K562 (cell line): ENCODE results near the gene CAPZA1. TPM values are rescaled to one million over a fixed set of nuclear protein-coding genes. Genes with fewer than 3 reads are reported as not detected.

Experiments
- CLOCK ChIP-seq: fragments of 250-450 bp; sonication (Bioruptor Pico); IDR thresholded peaks from 2 replicates; pipeline ENCODE4 v1.4.0; 2020; ENCODE audit warnings: mild to moderate bottlenecking, moderate library complexity, borderline replicate concordance
- EZH2 ChIP-seq: IDR thresholded peaks from 2 replicates; pipeline ENCODE4 v1.6.1; 2012; ENCODE audit warnings: low read depth, mild to moderate bottlenecking, inconsistent platforms, low read length, borderline replicate concordance
- GABPB1 ChIP-seq: sonication (generic); formaldehyde crosslinking; IDR thresholded peaks from 2 replicates; pipeline ENCODE4 v1.8.0; 2022; ENCODE audit warnings: mild to moderate bottlenecking, missing genetic modification reagents
- KDM2B ChIP-seq: fragments of 250-450 bp; sonication (Bioruptor Pico); IDR thresholded peaks from 2 replicates; pipeline ENCODE4 v1.8.0; 2021; ENCODE audit warnings: mild to moderate bottlenecking, moderate library complexity
- KHSRP ChIP-seq: fragments of 450-650 bp; IDR thresholded peaks from 2 replicates; pipeline ENCODE4 v1.6.1; 2017
- MYBL2 ChIP-seq, 2 experiments: fragments of 450-650 bp in 1 of 2; sonication (generic) in 1 of 2; formaldehyde crosslinking in 1 of 2; IDR thresholded peaks; 2 replicates each; pipeline versions ENCODE4 v1.6.1 to v1.8.1; 2017 to 2022; ENCODE audit warnings: borderline replicate concordance in 1 of 2, inconsistent platforms in 1 of 2, low read depth in 1 of 2, mild to moderate bottlenecking in 1 of 2, missing genetic modification reagents in 1 of 2, moderate library complexity in 1 of 2
- NONO ChIP-seq, 2 experiments: fragments of 200-400 bp in 1 of 2; fragments of 450-650 bp in 1 of 2; formaldehyde crosslinking in 1 of 2; IDR thresholded peaks; 2 replicates each; pipeline ENCODE4 v1.6.1; 2017; ENCODE audit warnings: low read depth in 2 of 2, mild to moderate bottlenecking in 2 of 2, moderate library complexity in 2 of 2, low read length in 1 of 2
- RUNX1 ChIP-seq: sonication (generic); IDR thresholded peaks from 2 replicates; pipeline ENCODE4 v1.6.1; 2016; ENCODE audit warnings: antibody characterized with exemption, low read depth
- ZFP1 ChIP-seq: fragments of 450-650 bp; formaldehyde crosslinking; IDR thresholded peaks from 2 replicates; pipeline ENCODE4 v1.4.0; 2020; ENCODE audit warnings: mild to moderate bottlenecking, mixed read lengths
- ZKSCAN3 ChIP-seq: fragments of 250-450 bp; sonication (Bioruptor Pico); IDR thresholded peaks from 2 replicates; pipeline ENCODE4 v1.4.0; 2020
- ZNF133 ChIP-seq: fragments of 250-450 bp; sonication (Bioruptor Pico); IDR thresholded peaks from 2 replicates; pipeline ENCODE4 v1.4.0; 2020; ENCODE audit warnings: mild to moderate bottlenecking
- ZNF318 ChIP-seq, 2 experiments: fragments of 450-650 bp; IDR thresholded peaks; 2 replicates each; pipeline ENCODE4 v1.6.1; 2016; ENCODE audit warnings: mild to moderate bottlenecking in 2 of 2, borderline replicate concordance in 1 of 2, low read depth in 1 of 2, moderate library complexity in 1 of 2
- ZNF778 ChIP-seq: fragments of 450-650 bp; formaldehyde crosslinking; IDR thresholded peaks from 2 replicates; pipeline ENCODE4 v1.4.0; 2020; ENCODE audit warnings: mild to moderate bottlenecking, moderate library complexity
- polyA plus RNA-seq, 8 experiments: library from polyadenylated mRNA; depleted of rRNA in 4 of 8; stranded (reverse) in 5 of 8; unstranded in 3 of 8; fragments of >200 nt; fragmentation: Nextera tagmentation in 2 of 8; fragmentation: Illumina TruSeq in 1 of 8; extraction: Ambion mirVana in 2 of 8; extraction: Trizol in 1 of 8; gene quantifications; 2 replicates each; pipeline versions ENCODE4 v1.2.1 to v1.2.3, GENCODE V29; 2011 to 2014; ENCODE audit warnings: inconsistent platforms in 1 of 8, missing spikeins in 1 of 8
- total RNA-seq, 7 experiments: library from RNA; depleted of rRNA in 6 of 7; stranded (reverse); fragments of >200 nt in 6 of 7; fragmentation: Illumina TruSeq in 2 of 7; extraction: Trizol in 2 of 7; gene quantifications; 2 replicates each; pipeline versions ENCODE4 v1.2.1 to v1.2.3, GENCODE V29; 2011 to 2021; ENCODE audit warnings: low replicate concordance in 1 of 7
- TF ChIP-seq, protein P1 (sequence below): fragments of 450-650 bp; IDR thresholded peaks from 2 replicates; pipeline ENCODE4 v1.6.1; 2016

Gene CAPZA1
- total and polyA plus RNA-seq, 9 of the 15 experiments (the other 6 are each of a cell fraction or from before 2014, with no cell fraction given): 237 to 1,020 (median 306) TPM

DNA sequence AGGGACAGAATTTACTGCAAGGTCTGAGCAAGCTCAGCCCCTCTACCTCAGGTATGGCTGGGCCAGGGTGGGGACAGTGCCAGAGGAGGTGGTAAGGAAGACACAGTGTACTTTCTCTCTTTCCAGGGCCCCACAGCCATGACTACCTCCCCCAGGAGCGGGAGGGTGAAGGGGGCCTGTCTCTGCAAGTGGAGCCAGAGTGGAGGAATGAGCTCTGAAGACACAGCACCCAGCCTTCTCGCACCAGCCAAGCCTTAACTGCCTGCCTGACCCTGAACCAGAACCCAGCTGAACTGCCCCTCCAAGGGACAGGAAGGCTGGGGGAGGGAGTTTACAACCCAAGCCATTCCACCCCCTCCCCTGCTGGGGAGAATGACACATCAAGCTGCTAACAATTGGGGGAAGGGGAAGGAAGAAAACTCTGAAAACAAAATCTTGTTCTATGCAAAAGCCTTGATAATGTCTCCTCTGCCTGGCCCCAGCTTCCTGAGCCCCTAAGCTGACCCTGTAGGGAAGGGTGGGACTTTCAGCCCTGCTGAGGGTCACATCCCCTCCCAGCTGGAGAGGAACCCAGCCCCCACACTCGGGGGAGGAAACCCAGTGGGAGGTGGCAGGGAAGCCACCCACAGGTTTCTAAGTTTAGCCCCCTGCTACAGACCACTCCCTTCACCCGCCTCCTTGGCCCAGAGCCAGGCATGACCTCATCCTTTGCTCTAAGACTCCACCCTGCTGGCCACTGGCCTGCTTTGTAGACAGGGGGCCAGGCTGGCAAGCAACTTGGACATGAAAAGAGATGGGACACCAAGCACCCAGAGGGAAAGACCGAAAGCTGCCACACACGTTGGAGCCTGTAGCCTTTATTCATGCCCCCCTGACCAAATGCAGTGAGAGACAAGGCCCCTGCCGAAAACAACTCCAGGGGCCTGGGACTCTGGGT is 80.9 kb downstream of the CAPZA1 start (continued):
- TF ChIP-seq ZNF318 (IDR thresholded peaks at IDR 0.05; ENCODE audit: borderline replicate concordance in 1 of 2, low read depth in 1 of 2) (peak in 1 of 2 experiments; percentile 95; a peak in 2 of 4 replicates), MYBL2 (IDR thresholded peaks at IDR 0.05; ENCODE audit: low read depth) (no peak), MYBL2 (CRISPR knock-in tag; IDR thresholded peaks at IDR 0.05; ENCODE audit: borderline replicate concordance) (no peak), NONO (IDR thresholded peaks at IDR 0.05; ENCODE audit: low read depth in 2 of 2, low read length in 1 of 2) (peak in 1 of 2 experiments; percentile 55; a peak in 1 of 4 replicates), RUNX1 (0 out of 2 replicates have a peak, but pooled peaks have one; percentile 32), ZFP1 (CRISPR knock-in tag) (peak; percentile 53; the same call in 1 of the 2 replicates), GABPB1 (CRISPR knock-in tag) (peak; percentile 79), KDM2B (no peak), ZNF778 (CRISPR knock-in tag) (no peak), ZKSCAN3 (CRISPR knock-in tag) (no peak), KHSRP (0 out of 2 replicates have a peak, but pooled peaks have one; percentile 56), CLOCK (CRISPR knock-in tag) (no peak), EZH2 (no peak), ZNF133 (CRISPR knock-in tag) (no peak)
- TF ChIP-seq, protein P1, sequence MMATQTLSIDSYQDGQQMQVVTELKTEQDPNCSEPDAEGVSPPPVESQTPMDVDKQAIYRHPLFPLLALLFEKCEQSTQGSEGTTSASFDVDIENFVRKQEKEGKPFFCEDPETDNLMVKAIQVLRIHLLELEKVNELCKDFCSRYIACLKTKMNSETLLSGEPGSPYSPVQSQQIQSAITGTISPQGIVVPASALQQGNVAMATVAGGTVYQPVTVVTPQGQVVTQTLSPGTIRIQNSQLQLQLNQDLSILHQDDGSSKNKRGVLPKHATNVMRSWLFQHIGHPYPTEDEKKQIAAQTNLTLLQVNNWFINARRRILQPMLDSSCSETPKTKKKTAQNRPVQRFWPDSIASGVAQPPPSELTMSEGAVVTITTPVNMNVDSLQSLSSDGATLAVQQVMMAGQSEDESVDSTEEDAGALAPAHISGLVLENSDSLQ: peak; percentile 86
